Peyer's patch (tissue), 4 donors: ENCODE measurements around the gene LAMC1.

Experiments used
- POLR2A ChIP-seq, 2 donors: fragments of 450-650 bp; IDR thresholded peaks; one replicate each; pipeline ENCODE4 v1.5.1; 2017; ENCODE audit warnings: antibody characterized with exemption in 2 of 2, mild to moderate bottlenecking in 2 of 2, moderate library complexity in 2 of 2
- TF ChIP-seq, protein P1 (sequence below), 6 experiments: fragments of 450-650 bp in 4 of 6; fragments of 200-600 bp in 2 of 6; sonication (generic) in 1 of 6; IDR thresholded peaks; one replicate each; pipeline ENCODE4 v1.5.1; 2017 to 2019; ENCODE audit warnings: antibody characterized with exemption in 6 of 6, mild to moderate bottlenecking in 3 of 6, moderate library complexity in 1 of 6

DNA sequence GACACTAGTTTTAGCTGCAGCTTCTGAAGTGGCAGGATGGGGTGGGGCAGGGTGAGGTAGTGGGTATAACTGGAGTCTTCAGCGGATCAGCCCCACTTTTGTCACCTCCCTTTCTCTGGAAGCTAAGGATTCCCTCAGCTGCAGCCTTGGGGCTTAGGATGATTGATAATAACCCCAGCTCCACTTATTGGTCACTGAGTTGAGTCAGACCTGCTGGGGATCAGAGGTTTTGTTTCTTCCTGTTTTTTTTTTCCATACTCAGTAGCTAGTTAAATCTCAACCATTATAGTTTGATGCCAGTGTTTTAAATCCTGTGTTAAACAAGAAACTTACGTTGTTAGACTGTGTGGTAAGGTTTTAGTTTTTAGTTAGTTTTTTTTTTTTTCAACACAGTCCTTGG is 57.2 kb downstream of the LAMC1 start:
- TF ChIP-seq, protein P1, sequence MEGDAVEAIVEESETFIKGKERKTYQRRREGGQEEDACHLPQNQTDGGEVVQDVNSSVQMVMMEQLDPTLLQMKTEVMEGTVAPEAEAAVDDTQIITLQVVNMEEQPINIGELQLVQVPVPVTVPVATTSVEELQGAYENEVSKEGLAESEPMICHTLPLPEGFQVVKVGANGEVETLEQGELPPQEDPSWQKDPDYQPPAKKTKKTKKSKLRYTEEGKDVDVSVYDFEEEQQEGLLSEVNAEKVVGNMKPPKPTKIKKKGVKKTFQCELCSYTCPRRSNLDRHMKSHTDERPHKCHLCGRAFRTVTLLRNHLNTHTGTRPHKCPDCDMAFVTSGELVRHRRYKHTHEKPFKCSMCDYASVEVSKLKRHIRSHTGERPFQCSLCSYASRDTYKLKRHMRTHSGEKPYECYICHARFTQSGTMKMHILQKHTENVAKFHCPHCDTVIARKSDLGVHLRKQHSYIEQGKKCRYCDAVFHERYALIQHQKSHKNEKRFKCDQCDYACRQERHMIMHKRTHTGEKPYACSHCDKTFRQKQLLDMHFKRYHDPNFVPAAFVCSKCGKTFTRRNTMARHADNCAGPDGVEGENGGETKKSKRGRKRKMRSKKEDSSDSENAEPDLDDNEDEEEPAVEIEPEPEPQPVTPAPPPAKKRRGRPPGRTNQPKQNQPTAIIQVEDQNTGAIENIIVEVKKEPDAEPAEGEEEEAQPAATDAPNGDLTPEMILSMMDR (IDR thresholded peaks at IDR 0.05), result no peak
- no peak for TF ChIP-seq POLR2A (IDR thresholded peaks at IDR 0.05)
